SK-N-SH (cell line): ENCODE data around the gene SOD3. TPM values are rescaled to one million over a fixed set of nuclear protein-coding genes. Genes with fewer than 3 reads are reported as not detected.

ENCODE experiments used
- CTCF ChIA-PET: fragments of 300-600, 350-600 bp; formaldehyde crosslinking; extraction: SDS; loops from one replicate; lab custom pipeline; 2021; lab: Yijun Ruan, JAX
- POLR2A ChIA-PET: fragments of 350-600 bp; sonication (Branson Sonifier 250); formaldehyde crosslinking; extraction: SDS; loops from one replicate; lab custom pipeline; 2020; ENCODE audit warnings: antibody characterized with exemption, inconsistent platforms; lab: Yijun Ruan, JAX
- DNase-seq: peaks from one replicate; pipeline ENCODE4 v3.0.0; 2012
- H2AFZ ChIP-seq: fragments of 200-600 bp; sonication (generic); 2 replicates; pipeline ENCODE4 v1.8.1; 2016; ENCODE audit warnings: antibody characterized with exemption, mild to moderate bottlenecking, low read depth
- H3F3A ChIP-seq: fragments of 200-600 bp; sonication (generic); replicated peaks from 2 replicates; pipeline ENCODE3; 2016; ENCODE audit warnings: antibody characterized with exemption, mild to moderate bottlenecking; ENCODE audit not compliant: insufficient read depth
- H3K27ac ChIP-seq, 2 experiments: fragments of 200-500 bp in 1 of 2; fragments of 200-600 bp in 1 of 2; sonication (Bioruptor generic) in 1 of 2; sonication (generic), shearing (Covaris generic) in 1 of 2; 2 replicates each; pipeline versions ENCODE4 v1.5.1 to v1.6.1; 2014 to 2016; ENCODE audit warnings: low read depth in 2 of 2, inconsistent platforms in 1 of 2, low read length in 1 of 2, mild to moderate bottlenecking in 1 of 2, mixed read lengths in 1 of 2
- H3K27me3 ChIP-seq: fragments of 200-600 bp; sonication (generic), shearing (Covaris generic); 2 replicates; pipeline ENCODE4 v1.6.1; 2016; ENCODE audit warnings: mixed run types; ENCODE audit not compliant: insufficient read depth
- H3K36me3 ChIP-seq, 2 experiments: fragments of 200-500 bp in 1 of 2; fragments of 200-600 bp in 1 of 2; sonication (Bioruptor generic) in 1 of 2; sonication (generic) in 1 of 2; replicated peaks in 1 of 2; 2 replicates each; pipeline versions ENCODE3 to v1.5.1; 2014 to 2016; ENCODE audit warnings: low read length in 1 of 2, mild to moderate bottlenecking in 1 of 2; ENCODE audit not compliant: insufficient read depth in 2 of 2, control insufficient read depth in 1 of 2
- H3K4me1 ChIP-seq, 2 experiments: fragments of 200-500 bp in 1 of 2; fragments of 200-600 bp in 1 of 2; sonication (Bioruptor generic) in 1 of 2; sonication (generic), shearing (Covaris generic) in 1 of 2; 2 replicates each; pipeline versions ENCODE4 v1.5.1 to v1.6.1; 2014 to 2016; ENCODE audit warnings: low read depth in 1 of 2, low read length in 1 of 2, mixed run types in 1 of 2; ENCODE audit not compliant: insufficient read depth in 2 of 2, control insufficient read depth in 1 of 2
- H3K4me2 ChIP-seq: fragments of 200-600 bp; sonication (generic), shearing (Covaris generic); 2 replicates; pipeline ENCODE4 v1.6.1; 2017; ENCODE audit warnings: mixed run types
- H3K4me3 ChIP-seq, 2 experiments: fragments of 200-500 bp in 1 of 2; fragments of 200-600 bp in 1 of 2; sonication (Bioruptor generic) in 1 of 2; sonication (generic), shearing (Covaris generic) in 1 of 2; 2 replicates each; pipeline versions ENCODE4 v1.5.1 to v1.8.1; 2014 to 2016; ENCODE audit warnings: low read depth in 2 of 2, inconsistent platforms in 1 of 2, low read length in 1 of 2, mild to moderate bottlenecking in 1 of 2, mixed read lengths in 1 of 2, moderate library complexity in 1 of 2
- H3K79me2 ChIP-seq: fragments of 200-600 bp; sonication (generic); 2 replicates; pipeline ENCODE4 v1.8.1; 2017; ENCODE audit warnings: mild to moderate bottlenecking; ENCODE audit not compliant: insufficient read depth
- H3K9ac ChIP-seq: fragments of 200-600 bp; sonication (generic); 2 replicates; pipeline ENCODE4 v1.6.1; 2017; ENCODE audit warnings: mixed run types
- H3K9me2 ChIP-seq: fragments of 200-600 bp; sonication (generic); 2 replicates; pipeline ENCODE4 v1.6.1; 2017; ENCODE audit warnings: mixed run types
- H3K9me3 ChIP-seq: fragments of 200-600 bp; sonication (generic); 2 replicates; pipeline ENCODE4 v1.6.1; 2017; ENCODE audit warnings: mixed run types, mild to moderate bottlenecking, moderate library complexity
- H4K20me1 ChIP-seq: fragments of 200-600 bp; sonication (generic); 2 replicates; pipeline ENCODE4 v1.6.1; 2017; ENCODE audit warnings: mild to moderate bottlenecking, mixed run types; ENCODE audit not compliant: insufficient read depth
- ELF1 ChIP-seq: IDR thresholded peaks from 2 replicates; pipeline ENCODE4 v1.4.0; 2012
- EZH2phosphoT487 ChIP-seq: fragments of 200-600 bp; sonication (generic); IDR thresholded peaks from 2 replicates; pipeline ENCODE4 v1.6.1; 2017; ENCODE audit warnings: low read depth, mixed run types, mild to moderate bottlenecking, antibody characterized with exemption, moderate library complexity, borderline replicate concordance
- FOSL2 ChIP-seq: IDR thresholded peaks from 2 replicates; pipeline ENCODE4 v1.4.0; 2012; ENCODE audit warnings: low read depth, mild to moderate bottlenecking, moderate library complexity, borderline replicate concordance
- FOXJ3 ChIP-seq: sonication (generic); formaldehyde crosslinking; IDR thresholded peaks from 2 replicates; pipeline ENCODE4 v1.5.1; 2020; ENCODE audit warnings: mild to moderate bottlenecking, missing genetic modification reagents
- GATA2 ChIP-seq: sonication (generic); formaldehyde crosslinking; IDR thresholded peaks from 2 replicates; pipeline ENCODE4 v1.5.0; 2020; ENCODE audit warnings: mild to moderate bottlenecking, missing genetic modification reagents
- IRF3 ChIP-seq: fragments of 150-350 bp; IDR thresholded peaks from 2 replicates; pipeline ENCODE4 v1.6.1; 2016; ENCODE audit warnings: mild to moderate bottlenecking, low read depth, low read length
- JUND ChIP-seq: IDR thresholded peaks from 2 replicates; pipeline ENCODE4 v1.4.0; 2012
- MAX ChIP-seq: IDR thresholded peaks from 2 replicates; pipeline ENCODE4 v1.4.0; 2012; ENCODE audit warnings: low read depth
- MXI1 ChIP-seq: IDR thresholded peaks from 2 replicates; pipeline ENCODE4 v1.6.1; 2012; ENCODE audit warnings: mild to moderate bottlenecking, low read depth, low read length, improper control_type of control experiment
- NFIC ChIP-seq: IDR thresholded peaks from 2 replicates; pipeline ENCODE4 v1.4.0; 2012; ENCODE audit warnings: borderline replicate concordance
- NRF1 ChIP-seq: IDR thresholded peaks from 2 replicates; pipeline ENCODE4 v1.6.1; 2012; ENCODE audit warnings: low read depth, mild to moderate bottlenecking, low read length
- POLR2AphosphoS5 ChIP-seq: IDR thresholded peaks from 2 replicates; pipeline ENCODE4 v1.6.1; 2012; ENCODE audit warnings: low read depth, low read length
- RFX5 ChIP-seq: IDR thresholded peaks from 2 replicates; pipeline ENCODE4 v1.6.1; 2012; ENCODE audit warnings: mild to moderate bottlenecking, improper control_type of control experiment, low read length
- RXRA ChIP-seq: IDR thresholded peaks from 2 replicates; pipeline ENCODE4 v1.4.0; 2012; ENCODE audit warnings: low read depth, mild to moderate bottlenecking, borderline replicate concordance
- TAF1 ChIP-seq: IDR thresholded peaks from 2 replicates; pipeline ENCODE4 v1.6.1; 2012; ENCODE audit warnings: low read depth, mild to moderate bottlenecking, low read length, moderate library complexity, borderline replicate concordance
- TCF12 ChIP-seq: IDR thresholded peaks from 2 replicates; pipeline ENCODE4 v1.4.0; 2012
- TEAD4 ChIP-seq: IDR thresholded peaks from 2 replicates; pipeline ENCODE4 v1.4.0; 2012; ENCODE audit warnings: mild to moderate bottlenecking, borderline replicate concordance; ENCODE audit not compliant: insufficient read depth
- WGBS: methylation state at CpG from one replicate; pipeline ENCODE4 v1.1.6; 2017; ENCODE audit warnings: low lambda C conversion rate; 5-methylcytosine and 5-hydroxymethylcytosine counted together
- polyA plus RNA-seq, 3 experiments: library from polyadenylated mRNA; depleted of rRNA; stranded (reverse); fragments of >200 nt; gene quantifications; 2 replicates each; pipeline ENCODE4 v1.2.3, GENCODE V29; 2012
- TF ChIP-seq, protein P1 (sequence below): IDR thresholded peaks from 2 replicates; pipeline ENCODE4 v1.4.0; 2012; ENCODE audit warnings: low read depth, borderline replicate concordance

The SOD3 gene
- polyA plus RNA-seq, 1 of the 3 experiments (the other 2 are of a cell fraction), result 21.6 TPM

DNA sequence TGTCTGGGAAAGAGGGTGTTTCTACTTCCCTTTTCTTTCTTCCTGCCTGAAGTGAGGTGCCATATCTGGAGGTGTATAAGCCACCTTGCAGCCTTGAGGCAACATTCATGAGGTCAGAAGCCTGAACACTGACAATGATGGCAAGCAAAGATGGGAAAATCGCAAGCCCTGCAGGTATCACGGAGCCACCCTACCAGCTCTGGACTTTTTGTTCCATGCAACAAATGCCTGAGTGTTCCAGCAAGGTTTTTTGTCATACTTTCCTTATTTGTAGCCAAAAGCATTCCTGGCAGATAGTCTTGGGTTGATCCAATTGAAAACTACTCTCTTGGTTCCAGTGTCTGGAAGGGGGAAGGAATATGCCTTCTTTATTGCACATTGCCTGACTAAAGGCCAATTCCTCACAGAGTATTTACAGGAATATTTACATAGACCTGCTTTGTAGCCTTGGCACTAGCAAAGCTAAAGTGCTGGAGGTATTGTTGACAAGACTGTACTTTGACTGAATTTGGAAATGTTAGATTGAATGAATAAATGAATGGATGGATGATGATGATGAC lies 14.4 kb upstream of the SOD3 start:
- H3K4me1 ChIP-seq, result peaks cover 3 to 22% of the 10 kb centered on the region in 2 experiments
- H3K9me2 ChIP-seq, result no peaks in the 10 kb centered on the region
- H4K20me1 ChIP-seq, result no peaks in the 10 kb centered on the region
- H3K4me2 ChIP-seq, result no peak overlapping the region
- CTCF ChIA-PET, result no interaction called here
- no peak overlapping the region for H3K27ac ChIP-seq
- H3K9ac ChIP-seq, result no peak overlapping the region
- H3K4me3 ChIP-seq, result no peak overlapping the region
- TF ChIP-seq NFIC, result no peak
- no peak for TF ChIP-seq MAX
- no peak for TF ChIP-seq RFX5
- TF ChIP-seq NRF1, result no peak
- POLR2A ChIA-PET, result no interaction called here
- peaks cover 24% of the 10 kb centered on the region for H3F3A ChIP-seq
- 67% methylated on average over 2 of the region's 2 CpGs for WGBS
- no peaks in the 10 kb centered on the region for H3K9me3 ChIP-seq
- H3K79me2 ChIP-seq, result no peaks in the 10 kb centered on the region
- no peaks in the 10 kb centered on the region for H3K36me3 ChIP-seq
- H2AFZ ChIP-seq, result no peak overlapping the region
- DNase-seq, result no peak
- no peaks in the 10 kb centered on the region for H3K27me3 ChIP-seq

DNA sequence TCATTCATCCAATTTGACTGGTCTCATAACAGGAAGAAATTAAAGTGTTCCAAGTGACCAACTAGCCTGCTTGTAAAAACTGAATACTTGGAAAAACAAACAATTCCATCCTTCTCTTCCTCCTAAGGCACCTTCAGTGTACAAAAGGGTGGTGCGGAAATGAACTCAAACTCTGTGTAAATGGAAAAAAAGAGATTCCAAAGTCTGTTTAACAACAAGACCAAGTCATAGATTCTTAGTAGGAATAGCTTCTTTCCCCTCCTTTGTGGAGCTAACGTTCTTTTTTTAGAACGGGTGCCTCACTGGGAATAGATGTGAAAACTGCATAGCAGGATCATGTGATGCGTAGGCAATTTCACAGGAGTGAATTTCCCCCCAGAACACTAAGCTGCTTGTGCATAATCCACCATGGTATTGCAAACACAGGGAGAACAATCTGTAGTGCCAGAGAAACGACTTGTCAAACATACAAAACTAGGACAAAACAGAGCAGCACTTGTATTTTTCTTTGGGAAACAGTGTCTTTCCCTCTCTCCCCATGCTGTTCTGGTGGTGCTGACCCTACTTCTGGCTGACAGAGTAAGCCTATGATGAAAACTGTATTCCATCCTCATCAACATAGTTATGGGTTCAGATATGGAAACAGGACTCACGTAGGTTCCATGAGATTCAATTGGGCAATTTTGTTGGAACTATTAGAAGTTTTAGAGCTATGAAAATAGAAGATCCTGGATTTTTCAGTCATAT lies 13.2 kb upstream of the SOD3 start:
- Histone ChIP-seq H2AFZ (peak overlapping the region; percentile 63), H3K36me3 (no peaks in the 10 kb centered on the region), H3K4me3 (no peak overlapping the region), H3K9me2 (no peaks in the 10 kb centered on the region), H3K27me3 (no peaks in the 10 kb centered on the region), H3K4me2 (no peak overlapping the region), H3K9me3 (peaks cover 9% of the 10 kb centered on the region; the same call in 1 of the 2 replicates), H3F3A (peaks cover 21% of the 10 kb centered on the region), H3K27ac (peak overlapping the region in 1 of 2 experiments; percentile 9; a peak in 1 of 4 replicates), H3K9ac (no peak overlapping the region), H4K20me1 (no peaks in the 10 kb centered on the region), H3K79me2 (no peaks in the 10 kb centered on the region), H3K4me1 (peaks cover 3 to 22% of the 10 kb centered on the region in 2 experiments)
- ChIA-PET CTCF (interaction anchor here (0.9 kb wide), 1 partner anchor 27 kb away, joined by 3 read pairs; no protein-coding TSS in a partner anchor), POLR2A (no interaction called here)
- 51% methylated on average over 6 of the region's 6 CpGs for WGBS
- no peak for DNase-seq
- TF ChIP-seq ELF1, result no peak
- no peak for TF ChIP-seq GATA2
- TF ChIP-seq POLR2AphosphoS5, result no peak
- TF ChIP-seq, protein P1, sequence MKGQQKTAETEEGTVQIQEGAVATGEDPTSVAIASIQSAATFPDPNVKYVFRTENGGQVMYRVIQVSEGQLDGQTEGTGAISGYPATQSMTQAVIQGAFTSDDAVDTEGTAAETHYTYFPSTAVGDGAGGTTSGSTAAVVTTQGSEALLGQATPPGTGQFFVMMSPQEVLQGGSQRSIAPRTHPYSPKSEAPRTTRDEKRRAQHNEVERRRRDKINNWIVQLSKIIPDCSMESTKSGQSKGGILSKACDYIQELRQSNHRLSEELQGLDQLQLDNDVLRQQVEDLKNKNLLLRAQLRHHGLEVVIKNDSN, result no peak

DNA sequence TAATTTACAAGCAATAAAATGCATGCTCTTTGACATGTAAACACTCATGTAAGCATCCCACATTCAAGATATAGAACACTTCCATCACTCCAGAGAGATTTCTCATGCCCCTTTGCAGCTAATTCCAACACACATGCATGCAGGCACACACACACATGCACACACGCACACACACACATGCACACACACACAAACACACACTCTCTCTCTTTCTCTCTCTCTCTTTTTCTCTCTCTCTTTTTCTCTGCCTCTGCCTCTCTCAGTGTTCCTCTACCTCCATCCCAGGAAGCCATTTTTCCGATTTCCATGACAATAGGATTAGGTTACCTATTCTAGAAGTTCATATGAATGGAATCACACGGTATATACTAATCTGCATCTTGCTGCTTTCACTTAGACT lies 11.9 kb upstream of the SOD3 start:
- Histone ChIP-seq H3K27ac (no peak overlapping the region), H4K20me1 (no peaks in the 10 kb centered on the region), H3K79me2 (no peaks in the 10 kb centered on the region), H3K9me2 (no peaks in the 10 kb centered on the region), H3K36me3 (no peaks in the 10 kb centered on the region), H3K4me2 (no peak overlapping the region), H3K27me3 (no peaks in the 10 kb centered on the region), H3K4me1 (peaks cover 3 to 10% of the 10 kb centered on the region in 2 experiments; a peak in 3 of 4 replicates), H2AFZ (no peak overlapping the region), H3K9ac (no peak overlapping the region), H3K4me3 (no peak overlapping the region), H3F3A (peaks cover 7% of the 10 kb centered on the region), H3K9me3 (peaks cover 14% of the 10 kb centered on the region; the same call in 1 of the 2 replicates)
- ChIA-PET POLR2A (no interaction called here), CTCF (interaction anchor here (0.6 kb wide), 1 partner anchor 206 kb away, joined by 3 read pairs; no protein-coding TSS in a partner anchor)
- 49% methylated on average over 3 of the region's 3 CpGs for WGBS
- DNase-seq, result no peak
- TF ChIP-seq IRF3 (no peak), EZH2phosphoT487 (no peak), MAX (no peak), NRF1 (no peak), TAF1 (no peak), FOXJ3 (CRISPR knock-in tag) (no peak), MXI1 (no peak), TEAD4 (no peak), GATA2 (no peak), FOSL2 (no peak), TCF12 (no peak), POLR2AphosphoS5 (no peak), JUND (no peak), RXRA (no peak)
